HCT116 (cell line): Measurements from ENCODE around the gene STRA8. TPM values are rescaled to one million over a fixed set of nuclear protein-coding genes. Genes with fewer than 3 reads are reported as not detected.

Experiments used
- ATAC-seq: fragments of 200-7000 bp; cut with Tn5 transposase; 2 replicates; pipeline ENCODE4 v1.9.1; 2020; ENCODE audit warnings: mild to moderate bottlenecking, moderate library complexity
- Bru-seq: library from RNA; stranded (reverse); fragments of 400-500 nt; gene quantifications from one replicate; lab custom pipeline; 2021; lab: Mats Ljungman, UMichigan
- BruChase-seq, 2 experiments: library from RNA; stranded (reverse); fragments of 400-500 nt; gene quantifications; one replicate each; lab custom pipeline; 2021; lab: Mats Ljungman, UMichigan
- BruUV-seq: library from RNA; stranded (reverse); fragments of 400-500 nt; replicated peaks from 2 replicates; lab custom pipeline; 2021; lab: Mats Ljungman, UMichigan
- CTCF ChIA-PET: fragments of 300-600 bp; sonication (Branson Sonifier 250); formaldehyde crosslinking; loops from one replicate; lab custom pipeline; 2021; ENCODE audit warnings: antibody characterized with exemption; lab: Charles Lee
- POLR2A ChIA-PET: fragments of 300-600, 350-600 bp; sonication (Branson Sonifier 250); formaldehyde crosslinking; loops from one replicate; lab custom pipeline; 2021; ENCODE audit warnings: antibody characterized with exemption; lab: Charles Lee
- RAD21 ChIA-PET, 2 experiments: fragments of 300-600 bp; sonication (Branson Sonifier 250); formaldehyde crosslinking; loops; one replicate each; lab custom pipeline; 2023; ENCODE audit warnings: low total read pairs in 2 of 2; ENCODE audit not compliant: uncharacterized antibody in 2 of 2, unreplicated experiment in 2 of 2, low non-redundant PET in 1 of 2; lab: Charles Lee
- DNase-seq: peaks from one replicate; pipeline ENCODE4 v3.0.0-alpha.2; 2010; ENCODE audit warnings: low read depth, low spot score
- H2AFZ ChIP-seq: fragments of 200-600 bp; shearing (Covaris generic), sonication (generic); 2 replicates; pipeline ENCODE4 v1.6.1; 2017; ENCODE audit warnings: low read depth, mixed run types, mixed read lengths, antibody characterized with exemption, low read length; ENCODE audit not compliant: poor library complexity, severe bottlenecking
- H3K27ac ChIP-seq: 2 replicates; pipeline ENCODE4 v1.5.1; 2012; ENCODE audit warnings: low read depth, low read length
- H3K27me3 ChIP-seq: fragments of 200-600 bp; sonication (generic); 2 replicates; pipeline ENCODE4 v1.6.1; 2016; ENCODE audit warnings: mixed run types, low read length, mixed read lengths; ENCODE audit not compliant: insufficient read depth
- H3K36me3 ChIP-seq, 2 experiments: fragments of 200-500 bp in 1 of 2; fragments of 200-600 bp in 1 of 2; sonication (Bioruptor generic) in 1 of 2; sonication (generic) in 1 of 2; 2 replicates each; pipeline versions ENCODE4 v1.5.1 to v1.6.1; 2014 to 2016; ENCODE audit warnings: low read length in 2 of 2, inconsistent platforms in 1 of 2, mixed read lengths in 1 of 2, mixed run types in 1 of 2; ENCODE audit not compliant: insufficient read depth in 2 of 2, control insufficient read depth in 1 of 2
- H3K4me1 ChIP-seq, 2 experiments: fragments of 200-600 bp in 1 of 2; sonication (generic) in 1 of 2; 2 replicates each; pipeline versions ENCODE4 v1.5.1 to v1.6.1; 2012 to 2017; ENCODE audit warnings: low read length in 2 of 2, inconsistent platforms in 1 of 2, mild to moderate bottlenecking in 1 of 2, mixed read lengths in 1 of 2, mixed run types in 1 of 2, moderate library complexity in 1 of 2; ENCODE audit not compliant: insufficient read depth in 2 of 2, control insufficient read depth in 1 of 2
- H3K4me2 ChIP-seq: fragments of 200-600 bp; sonication (generic); 2 replicates; pipeline ENCODE4 v1.6.1; 2017; ENCODE audit warnings: mixed run types, low read length, mixed read lengths
- H3K4me3 ChIP-seq, 2 experiments: fragments of 200-600 bp in 1 of 2; sonication (generic) in 1 of 2; replicated peaks in 1 of 2; 2 replicates each; pipeline ENCODE4 v1.5.1; 2011 to 2016; ENCODE audit warnings: low read length in 2 of 2, control low read depth in 1 of 2, low read depth in 1 of 2, mild to moderate bottlenecking in 1 of 2, mixed read lengths in 1 of 2, mixed run types in 1 of 2
- H3K79me2 ChIP-seq: fragments of 200-600 bp; sonication (generic); 2 replicates; pipeline ENCODE4 v1.6.1; 2017; ENCODE audit warnings: mild to moderate bottlenecking, mixed run types, low read length, moderate library complexity, mixed read lengths; ENCODE audit not compliant: insufficient read depth
- H3K9ac ChIP-seq: fragments of 200-600 bp; sonication (generic); 2 replicates; pipeline ENCODE4 v1.6.1; 2016; ENCODE audit warnings: low read length, mixed read lengths
- H3K9me2 ChIP-seq: fragments of 200-600 bp; sonication (generic), shearing (Covaris generic); 2 replicates; pipeline ENCODE4 v1.6.1; 2017; ENCODE audit warnings: mixed run types, mild to moderate bottlenecking, moderate library complexity; ENCODE audit not compliant: insufficient read depth
- H3K9me3 ChIP-seq, 2 experiments: fragments of 200-500 bp in 1 of 2; fragments of 200-600 bp in 1 of 2; sonication (Bioruptor generic) in 1 of 2; sonication (generic) in 1 of 2; 2 replicates each; pipeline ENCODE4 v1.6.1; 2014 to 2017; ENCODE audit warnings: low read length in 2 of 2, mixed read lengths in 2 of 2, inconsistent platforms in 1 of 2, low read depth in 1 of 2, mild to moderate bottlenecking in 1 of 2, mixed run types in 1 of 2, moderate library complexity in 1 of 2; ENCODE audit not compliant: control insufficient read depth in 1 of 2, insufficient read depth in 1 of 2
- H4K20me1 ChIP-seq: fragments of 200-600 bp; sonication (generic), shearing (Covaris generic); 2 replicates; pipeline ENCODE4 v1.6.1; 2017; ENCODE audit warnings: mixed run types, mild to moderate bottlenecking, moderate library complexity; ENCODE audit not compliant: insufficient read depth
- ATF3 ChIP-seq: IDR thresholded peaks from 2 replicates; pipeline ENCODE4 v1.6.1; 2012
- CBX3 ChIP-seq: IDR thresholded peaks from 2 replicates; pipeline ENCODE4 v1.6.1; 2012; ENCODE audit warnings: low read depth
- CTCF ChIP-seq, 3 experiments: fragments of 200-600 bp in 1 of 3; sonication (generic) in 1 of 3; IDR thresholded peaks in 2 of 3; conservative IDR thresholded peaks in 1 of 3; 2 replicates each; pipeline ENCODE4 v1.5.1; 2012 to 2017; ENCODE audit warnings: low read depth in 2 of 3, low read length in 2 of 3, antibody characterized with exemption in 1 of 3, borderline replicate concordance in 1 of 3, control low read depth in 1 of 3, mild to moderate bottlenecking in 1 of 3, mixed read lengths in 1 of 3, mixed run types in 1 of 3, moderate library complexity in 1 of 3; ENCODE audit not compliant: insufficient read depth in 1 of 3
- EGR1 ChIP-seq: IDR thresholded peaks from 2 replicates; pipeline ENCODE4 v1.6.1; 2012; ENCODE audit warnings: low read depth
- ELF1 ChIP-seq: IDR thresholded peaks from 2 replicates; pipeline ENCODE4 v1.6.1; 2012; ENCODE audit warnings: low read depth, borderline replicate concordance
- EZH2 ChIP-seq: fragments of 200-600 bp; sonication (generic); IDR thresholded peaks from 2 replicates; pipeline ENCODE4 v1.6.1; 2017; ENCODE audit warnings: antibody characterized with exemption, mixed run types
- EZH2phosphoT487 ChIP-seq: fragments of 200-600 bp; IDR thresholded peaks from 2 replicates; pipeline ENCODE4 v1.6.1; 2018; ENCODE audit warnings: antibody characterized with exemption, borderline replicate concordance
- FOSL1 ChIP-seq: IDR thresholded peaks from 2 replicates; pipeline ENCODE4 v1.6.1; 2012; ENCODE audit warnings: low read depth
- MAX ChIP-seq: IDR thresholded peaks from 2 replicates; pipeline ENCODE4 v1.6.1; 2012
- POLR2AphosphoS5 ChIP-seq: IDR thresholded peaks from 2 replicates; pipeline ENCODE4 v1.6.1; 2011; ENCODE audit warnings: mild to moderate bottlenecking, low read depth, low read length, moderate library complexity
- RAD21 ChIP-seq: IDR thresholded peaks from 2 replicates; pipeline ENCODE4 v1.6.1; 2012; ENCODE audit warnings: low read depth, mild to moderate bottlenecking
- SIN3A ChIP-seq: IDR thresholded peaks from 2 replicates; pipeline ENCODE4 v1.6.1; 2012; ENCODE audit warnings: low read depth
- SP1 ChIP-seq: IDR thresholded peaks from 2 replicates; pipeline ENCODE4 v1.6.1; 2012; ENCODE audit warnings: low read depth
- TCF7L2 ChIP-seq: IDR thresholded peaks from 2 replicates; pipeline ENCODE4 v1.7.0; 2011; ENCODE audit warnings: borderline replicate concordance, inconsistent platforms; ENCODE audit not compliant: insufficient read depth, insufficient read length; ENCODE audit errors: extremely low read depth
- YY1 ChIP-seq: IDR thresholded peaks from 2 replicates; pipeline ENCODE4 v1.6.1; 2011; ENCODE audit warnings: low read length, low read depth, moderate library complexity, mild to moderate bottlenecking; ENCODE audit not compliant: insufficient replicate concordance; ENCODE audit errors: extremely low read depth
- ZBTB33 ChIP-seq: IDR thresholded peaks from 2 replicates; pipeline ENCODE4 v1.6.1; 2011; ENCODE audit warnings: mild to moderate bottlenecking, low read length, moderate library complexity; ENCODE audit not compliant: insufficient replicate concordance; ENCODE audit errors: extremely low read depth
- ZFX ChIP-seq: fragments of 450-650 bp; IDR thresholded peaks from 2 replicates; pipeline ENCODE4 v1.6.1; 2017
- ZNF274 ChIP-seq: fragments of 200-500 bp; sonication (Bioruptor generic); IDR thresholded peaks from 2 replicates; pipeline ENCODE4 v1.6.1; 2014; ENCODE audit warnings: mild to moderate bottlenecking, low read depth, low read length, inconsistent platforms
- intact Hi-C: fragments of 100-400 bp; cut with micrococcal nuclease; formaldehyde crosslinking; loops from 2 replicates; pipeline ENCODE4 v1.10.0; 2022
- long read RNA-seq: library from polyadenylated mRNA; unstranded; transcript quantifications from one replicate; pipeline ENCODE4 v2.0.0, GENCODE V29; 2021; ENCODE audit not compliant: unreplicated experiment
- polyA plus RNA-seq: library from polyadenylated mRNA; unstranded; fragments of >200 nt; gene quantifications from 2 replicates; pipeline ENCODE4 v1.2.1, GENCODE V29; 2012; ENCODE audit warnings: missing spikeins
- total RNA-seq: library from RNA; stranded (reverse); gene quantifications from one replicate; pipeline ENCODE4 v1.2.1, GENCODE V29; 2021; ENCODE audit not compliant: unreplicated experiment
- TF ChIP-seq, protein P1 (sequence below): IDR thresholded peaks from 2 replicates; pipeline ENCODE4 v1.6.1; 2012; ENCODE audit warnings: low read depth

STRA8 gene
- total RNA-seq (not detected), Bru-seq, nascent RNA (percentile 3 among the genes with signal in this experiment), BruChase-seq, experiment 1, labeled RNA remaining after a 6-hour chase (not detected), BruChase-seq, experiment 2, labeled RNA remaining after a 2-hour chase (not detected)
- polyA plus RNA-seq = not detected in 2 replicates
- long read RNA-seq = 0 reads

DNA sequence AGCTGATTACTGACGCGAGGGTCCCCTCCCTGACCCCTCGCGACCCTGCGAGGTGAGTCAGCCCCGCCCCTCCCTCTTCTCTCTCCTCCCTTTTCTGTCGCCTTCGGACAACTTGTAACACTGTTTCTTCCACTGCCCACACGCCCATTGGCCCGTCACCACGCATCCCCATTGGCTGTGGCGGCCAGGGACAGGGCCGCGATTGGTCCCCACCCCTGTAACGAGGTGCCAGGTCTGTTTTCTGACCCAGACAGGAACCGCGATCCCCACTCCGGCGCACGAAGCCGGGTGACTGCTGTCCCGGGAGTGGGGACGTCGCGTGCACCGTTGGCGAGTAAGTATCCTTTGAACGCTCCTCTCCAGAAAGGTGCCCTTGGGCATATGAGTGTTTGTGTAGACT, at the start of gene STRA8:
Gene STRA8 (plus strand): TSS at position 269 of the 400 bp plus-strand sequence. CDS start 6,687 bp downstream, outside the sequence.
- no peaks in the 10 kb centered on the region for H3K79me2 ChIP-seq
- intact Hi-C loops = no loop called here
- ATAC-seq = no peak
- H3K27me3 ChIP-seq = no peaks in the 10 kb centered on the region
- ChIA-PET RAD21 (no interaction called here), POLR2A (no interaction called here), CTCF (no interaction called here)
- no peaks in the 10 kb centered on the region for H4K20me1 ChIP-seq
- DNase-seq = no peak
- no peaks in the 10 kb centered on the region for H3K9me2 ChIP-seq
- H3K4me3 ChIP-seq = no peak within 1 kb of the TSS
- peak within 1 kb of the TSS; percentile 48 for H3K4me2 ChIP-seq
- TF ChIP-seq TCF7L2 (no peak), RAD21 (no peak), EGR1 (no peak), ZFX (no peak), CTCF (IDR thresholded peaks at IDR 0.05 in 2 of 3, conservative IDR thresholded peaks at IDR 0.05 in 1 of 3; ENCODE audit: borderline replicate concordance in 1 of 3, insufficient read depth in 1 of 3, low read depth in 2 of 3, low read length in 2 of 3) (no peak), SIN3A (no peak), CBX3 (no peak), ZNF274 (no peak), ELF1 (no peak), YY1 (no peak), POLR2AphosphoS5 (no peak), ZBTB33 (no peak), ATF3 (no peak), EZH2phosphoT487 (no peak), SP1 (no peak), MAX (no peak), FOSL1 (no peak), EZH2 (no peak)
- TF ChIP-seq, protein P1, sequence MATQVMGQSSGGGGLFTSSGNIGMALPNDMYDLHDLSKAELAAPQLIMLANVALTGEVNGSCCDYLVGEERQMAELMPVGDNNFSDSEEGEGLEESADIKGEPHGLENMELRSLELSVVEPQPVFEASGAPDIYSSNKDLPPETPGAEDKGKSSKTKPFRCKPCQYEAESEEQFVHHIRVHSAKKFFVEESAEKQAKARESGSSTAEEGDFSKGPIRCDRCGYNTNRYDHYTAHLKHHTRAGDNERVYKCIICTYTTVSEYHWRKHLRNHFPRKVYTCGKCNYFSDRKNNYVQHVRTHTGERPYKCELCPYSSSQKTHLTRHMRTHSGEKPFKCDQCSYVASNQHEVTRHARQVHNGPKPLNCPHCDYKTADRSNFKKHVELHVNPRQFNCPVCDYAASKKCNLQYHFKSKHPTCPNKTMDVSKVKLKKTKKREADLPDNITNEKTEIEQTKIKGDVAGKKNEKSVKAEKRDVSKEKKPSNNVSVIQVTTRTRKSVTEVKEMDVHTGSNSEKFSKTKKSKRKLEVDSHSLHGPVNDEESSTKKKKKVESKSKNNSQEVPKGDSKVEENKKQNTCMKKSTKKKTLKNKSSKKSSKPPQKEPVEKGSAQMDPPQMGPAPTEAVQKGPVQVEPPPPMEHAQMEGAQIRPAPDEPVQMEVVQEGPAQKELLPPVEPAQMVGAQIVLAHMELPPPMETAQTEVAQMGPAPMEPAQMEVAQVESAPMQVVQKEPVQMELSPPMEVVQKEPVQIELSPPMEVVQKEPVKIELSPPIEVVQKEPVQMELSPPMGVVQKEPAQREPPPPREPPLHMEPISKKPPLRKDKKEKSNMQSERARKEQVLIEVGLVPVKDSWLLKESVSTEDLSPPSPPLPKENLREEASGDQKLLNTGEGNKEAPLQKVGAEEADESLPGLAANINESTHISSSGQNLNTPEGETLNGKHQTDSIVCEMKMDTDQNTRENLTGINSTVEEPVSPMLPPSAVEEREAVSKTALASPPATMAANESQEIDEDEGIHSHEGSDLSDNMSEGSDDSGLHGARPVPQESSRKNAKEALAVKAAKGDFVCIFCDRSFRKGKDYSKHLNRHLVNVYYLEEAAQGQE = no peak
- no peak within 1 kb of the TSS for H3K27ac ChIP-seq
- BruUV-seq = no TSS peak
- H3K9me3 ChIP-seq = no peaks in the 10 kb centered on the region
- peaks cover 0 to 16% of the 10 kb centered on the region in 2 experiments; a peak in 3 of 4 replicates for H3K4me1 ChIP-seq
- H2AFZ ChIP-seq = peak within 1 kb of the TSS; percentile 95
- no peaks in the 10 kb centered on the region for H3K36me3 ChIP-seq
- no peak within 1 kb of the TSS for H3K9ac ChIP-seq
